MM.1S (cell line): ENCODE measurements around the gene ZCCHC8.
"Not testable (repeated sequence)": the region's sequence is repeated elsewhere in the genome, so short reads cannot be mapped to it uniquely, and the experiment has no call there.

ENCODE experiments used
- DNase-seq: peaks from one replicate; pipeline ENCODE4 v3.0.0-alpha.2; 2015
- H2AFZ ChIP-seq: fragments of 300-600 bp; sonication (generic); 2 replicates; pipeline ENCODE4 v1.6.0; 2016; ENCODE audit warnings: antibody characterized with exemption, low read length
- H3F3A ChIP-seq: fragments of 300-600 bp; sonication (generic); 2 replicates; pipeline ENCODE4 v1.6.1; 2016; ENCODE audit warnings: mild to moderate bottlenecking, antibody characterized with exemption, low read length, moderate library complexity, mixed read lengths; ENCODE audit not compliant: insufficient read depth
- H3K27ac ChIP-seq: fragments of 300-600 bp; sonication (generic); 2 replicates; pipeline ENCODE4 v1.5.1; 2016; ENCODE audit warnings: mild to moderate bottlenecking, low read length
- H3K27me3 ChIP-seq: fragments of 300-600 bp; sonication (generic); replicated peaks from 2 replicates; pipeline ENCODE4 v1.6.0; 2016; ENCODE audit warnings: low read length; ENCODE audit not compliant: insufficient read depth
- H3K36me3 ChIP-seq: fragments of 300-600 bp; sonication (generic); replicated peaks from 2 replicates; pipeline ENCODE4 v1.6.1; 2016; ENCODE audit warnings: mild to moderate bottlenecking, low read length, mixed read lengths; ENCODE audit not compliant: insufficient read depth
- H3K4me1 ChIP-seq: fragments of 300-600 bp; sonication (generic); 2 replicates; pipeline ENCODE4 v1.6.1; 2016; ENCODE audit warnings: low read length, mixed read lengths
- H3K4me2 ChIP-seq: fragments of 300-600 bp; sonication (generic); 2 replicates; pipeline ENCODE4 v1.6.0; 2016; ENCODE audit warnings: low read depth, low read length
- H3K4me3 ChIP-seq: fragments of 300-600 bp; sonication (generic); 2 replicates; pipeline ENCODE4 v1.5.1; 2016; ENCODE audit warnings: low read length, mixed read lengths
- H3K79me2 ChIP-seq: fragments of 300-600 bp; sonication (generic); 2 replicates; pipeline ENCODE4 v1.6.1; 2016; ENCODE audit warnings: mixed run types, low read length, mixed read lengths
- H3K9ac ChIP-seq: fragments of 300-600 bp; sonication (generic); 2 replicates; pipeline ENCODE4 v1.6.1; 2016; ENCODE audit warnings: low read length, mixed read lengths
- H3K9me2 ChIP-seq: fragments of 300-600 bp; sonication (generic); replicated peaks from 2 replicates; pipeline ENCODE4 v1.6.1; 2016; ENCODE audit warnings: mild to moderate bottlenecking, low read length, mixed read lengths; ENCODE audit not compliant: insufficient read depth
- H3K9me3 ChIP-seq: fragments of 300-600 bp; sonication (generic); replicated peaks from 2 replicates; pipeline ENCODE4 v1.6.1; 2016; ENCODE audit warnings: mild to moderate bottlenecking, low read length, mixed read lengths; ENCODE audit not compliant: insufficient read depth
- H4K20me1 ChIP-seq: fragments of 300-600 bp; sonication (generic); 2 replicates; pipeline ENCODE4 v1.6.1; 2016; ENCODE audit warnings: mild to moderate bottlenecking, low read length, moderate library complexity, mixed read lengths; ENCODE audit not compliant: insufficient read depth
- EZH2 ChIP-seq: fragments of 300-600 bp; sonication (generic); optimal IDR thresholded peaks from 2 replicates; pipeline ENCODE3; 2017; ENCODE audit warnings: low read depth, mild to moderate bottlenecking, antibody characterized with exemption, low read length, mixed read lengths
- EZH2phosphoT487 ChIP-seq: fragments of 300-600 bp; sonication (generic); IDR thresholded peaks from 2 replicates; pipeline ENCODE4 v1.6.1; 2018; ENCODE audit warnings: antibody characterized with exemption, low read length
- TF ChIP-seq, protein P1 (sequence below): fragments of 300-600 bp; sonication (generic); IDR thresholded peaks from 2 replicates; pipeline ENCODE4 v1.5.1; 2016; ENCODE audit warnings: antibody characterized with exemption, low read length, mixed read lengths

The ZCCHC8 gene

DNA sequence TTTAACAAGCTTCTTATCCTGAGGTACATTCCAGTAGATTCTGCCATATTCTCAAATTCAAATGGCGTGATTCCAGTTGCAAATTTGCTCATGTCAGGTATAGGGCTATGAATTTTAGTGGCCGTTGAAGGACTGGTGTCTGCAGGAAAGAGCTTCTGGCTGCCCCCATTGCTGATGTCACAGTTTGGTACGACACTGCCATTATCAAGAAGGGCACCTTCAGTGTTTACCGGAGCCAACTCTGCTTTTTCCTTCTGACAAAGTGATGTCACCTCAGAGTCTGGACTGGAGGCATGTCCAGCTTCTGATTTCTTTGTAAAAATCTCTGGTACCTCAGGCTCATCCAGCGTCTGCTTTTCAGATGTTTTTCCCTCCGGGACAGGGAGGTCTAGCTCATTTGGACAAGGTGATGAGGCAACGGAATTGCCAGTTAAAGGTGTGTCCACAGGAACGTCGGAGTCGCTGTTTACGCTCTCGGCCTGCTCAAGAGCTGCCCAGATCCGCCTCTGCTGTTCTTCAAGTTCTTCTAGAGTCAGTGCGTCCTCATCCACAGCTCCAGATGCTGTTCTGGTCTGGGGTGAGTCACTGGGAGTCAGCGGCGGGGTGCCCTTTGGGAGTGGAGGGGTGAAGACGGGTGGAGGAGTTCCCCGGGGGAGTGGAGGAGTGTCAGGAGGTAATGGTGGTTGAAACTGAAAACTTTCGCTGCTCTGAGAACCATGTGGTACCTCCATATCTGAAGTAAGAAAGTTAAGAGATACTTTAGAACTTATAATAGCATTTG lies 27.0 kb downstream of the ZCCHC8 start:
- no peaks in the 10 kb centered on the region for H4K20me1 ChIP-seq
- no peaks in the 10 kb centered on the region for H3K79me2 ChIP-seq
- DNase-seq: no peak
- no peak overlapping the region for H3K4me2 ChIP-seq
- H3K9ac ChIP-seq: no peak overlapping the region
- H3K4me3 ChIP-seq: no peak overlapping the region
- H3K4me1 ChIP-seq: no peaks in the 10 kb centered on the region
- H2AFZ ChIP-seq: no peak overlapping the region
- no peaks in the 10 kb centered on the region for H3K36me3 ChIP-seq
- no peaks in the 10 kb centered on the region for H3K9me2 ChIP-seq
- H3F3A ChIP-seq: no peaks in the 10 kb centered on the region
- TF ChIP-seq, protein P1, sequence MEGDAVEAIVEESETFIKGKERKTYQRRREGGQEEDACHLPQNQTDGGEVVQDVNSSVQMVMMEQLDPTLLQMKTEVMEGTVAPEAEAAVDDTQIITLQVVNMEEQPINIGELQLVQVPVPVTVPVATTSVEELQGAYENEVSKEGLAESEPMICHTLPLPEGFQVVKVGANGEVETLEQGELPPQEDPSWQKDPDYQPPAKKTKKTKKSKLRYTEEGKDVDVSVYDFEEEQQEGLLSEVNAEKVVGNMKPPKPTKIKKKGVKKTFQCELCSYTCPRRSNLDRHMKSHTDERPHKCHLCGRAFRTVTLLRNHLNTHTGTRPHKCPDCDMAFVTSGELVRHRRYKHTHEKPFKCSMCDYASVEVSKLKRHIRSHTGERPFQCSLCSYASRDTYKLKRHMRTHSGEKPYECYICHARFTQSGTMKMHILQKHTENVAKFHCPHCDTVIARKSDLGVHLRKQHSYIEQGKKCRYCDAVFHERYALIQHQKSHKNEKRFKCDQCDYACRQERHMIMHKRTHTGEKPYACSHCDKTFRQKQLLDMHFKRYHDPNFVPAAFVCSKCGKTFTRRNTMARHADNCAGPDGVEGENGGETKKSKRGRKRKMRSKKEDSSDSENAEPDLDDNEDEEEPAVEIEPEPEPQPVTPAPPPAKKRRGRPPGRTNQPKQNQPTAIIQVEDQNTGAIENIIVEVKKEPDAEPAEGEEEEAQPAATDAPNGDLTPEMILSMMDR: no peak
- TF ChIP-seq EZH2phosphoT487: no peak
- TF ChIP-seq EZH2: no peak
- no peak overlapping the region for H3K27ac ChIP-seq
- H3K9me3 ChIP-seq: no peaks in the 10 kb centered on the region
- no peaks in the 10 kb centered on the region for H3K27me3 ChIP-seq

DNA sequence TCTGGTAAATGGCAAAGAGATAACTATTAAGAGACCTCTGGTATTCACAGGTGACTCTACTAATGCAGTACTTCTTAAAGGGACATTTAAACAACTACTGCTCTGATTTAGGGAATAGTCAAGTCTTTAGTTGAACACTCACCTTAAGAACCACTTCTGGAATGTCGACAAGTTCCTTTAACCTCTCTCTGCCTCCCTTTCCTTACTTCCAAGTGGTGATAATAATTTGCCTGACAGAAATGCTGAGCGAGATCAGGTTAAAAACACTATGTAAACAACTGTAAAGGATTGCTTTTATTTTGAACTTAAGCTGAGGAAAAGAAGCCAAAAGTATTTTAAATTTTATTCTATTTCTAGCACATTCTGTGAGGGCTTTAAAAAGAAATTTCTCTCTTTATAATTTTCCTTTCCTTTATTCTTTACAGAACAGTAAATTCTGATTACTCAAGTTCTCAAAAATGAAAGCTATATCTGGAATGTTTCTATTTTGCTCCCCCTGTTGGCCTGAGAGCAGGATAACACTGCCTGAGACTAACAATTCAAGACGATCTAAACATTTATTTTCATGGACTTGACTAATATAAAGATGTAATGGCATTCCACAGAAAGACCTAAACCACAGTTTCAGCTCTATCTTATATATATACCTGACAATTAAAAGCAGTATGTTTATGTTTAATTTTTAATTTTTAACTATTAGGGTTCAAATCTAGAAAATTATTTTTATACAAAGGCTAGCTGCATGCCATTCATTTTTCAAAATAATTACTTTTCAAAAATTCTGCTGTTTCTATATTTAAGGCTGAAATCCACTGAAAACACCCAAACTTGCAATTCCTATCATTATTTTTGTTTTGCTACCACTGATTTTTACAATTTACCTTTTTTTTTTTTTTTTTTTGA lies 29.2 kb downstream of the ZCCHC8 start:
- Histone ChIP-seq H2AFZ (no peak overlapping the region), H3K9me3 (no peaks in the 10 kb centered on the region), H3F3A (no peaks in the 10 kb centered on the region), H3K79me2 (no peaks in the 10 kb centered on the region), H3K36me3 (no peaks in the 10 kb centered on the region), H3K27me3 (no peaks in the 10 kb centered on the region), H3K9ac (no peak overlapping the region), H3K4me3 (no peak overlapping the region), H3K4me2 (no peak overlapping the region), H3K4me1 (no peaks in the 10 kb centered on the region), H3K9me2 (no peaks in the 10 kb centered on the region), H4K20me1 (no peaks in the 10 kb centered on the region), H3K27ac (no peak overlapping the region)
- no peak for TF ChIP-seq EZH2phosphoT487
- TF ChIP-seq, protein P1: peak; percentile 57
- peak; percentile 47 for DNase-seq

DNA sequence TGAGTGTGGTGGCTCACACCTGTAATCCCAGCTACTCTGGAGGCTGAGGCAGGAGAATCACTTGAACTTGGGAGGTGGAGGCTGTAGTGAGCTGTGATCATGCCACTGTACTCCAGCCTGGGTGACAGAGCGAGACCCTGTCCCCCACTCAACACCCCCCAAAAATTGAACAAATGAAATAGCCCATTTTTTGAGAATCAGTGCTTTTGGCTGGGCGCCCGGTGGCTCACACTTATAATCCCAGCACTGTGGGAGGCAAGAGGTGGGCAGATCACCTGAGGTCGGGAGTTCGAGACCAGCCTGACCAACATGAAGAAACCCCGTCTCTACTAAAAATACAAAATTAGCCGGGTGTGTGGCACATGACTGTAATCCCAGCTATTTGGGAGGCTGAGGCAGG lies 30.2 kb downstream of the ZCCHC8 start:
- not testable (repeated sequence) for H3K27me3 ChIP-seq, DNase-seq, H3K4me1 ChIP-seq, H3K9me3 ChIP-seq, H3K9me2 ChIP-seq, H3K27ac ChIP-seq, H3K36me3 ChIP-seq, H3K4me3 ChIP-seq, H3K4me2 ChIP-seq, H4K20me1 ChIP-seq, H3K9ac ChIP-seq, H3K79me2 ChIP-seq, H3F3A ChIP-seq, H2AFZ ChIP-seq

DNA sequence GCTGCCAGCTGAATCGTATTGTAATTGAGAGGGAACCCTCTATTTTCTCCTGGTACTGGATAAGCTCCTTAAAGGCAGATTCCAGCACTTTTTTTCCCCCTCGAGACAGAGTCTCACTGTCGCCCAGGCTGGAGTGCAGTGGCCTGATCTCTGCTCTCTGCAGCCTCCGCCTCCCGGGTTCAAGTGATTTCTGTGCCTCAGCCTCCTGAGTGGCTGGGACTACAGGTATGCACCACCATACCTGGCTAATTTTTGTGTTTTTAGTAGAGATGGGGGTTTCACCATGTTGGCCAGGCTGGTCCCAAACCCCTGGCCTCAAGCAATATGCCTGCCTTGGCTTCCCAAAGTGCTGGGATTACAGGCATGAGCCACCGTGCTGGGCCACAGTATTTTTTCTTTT lies 30.9 kb downstream of the ZCCHC8 start:
- H3K27me3 ChIP-seq, H3K9ac ChIP-seq, H3K4me3 ChIP-seq, H3K9me2 ChIP-seq, H3K36me3 ChIP-seq, DNase-seq, H3K79me2 ChIP-seq, H3F3A ChIP-seq, H3K4me1 ChIP-seq, H3K9me3 ChIP-seq, H4K20me1 ChIP-seq, H3K27ac ChIP-seq, H3K4me2 ChIP-seq, H2AFZ ChIP-seq: not testable (repeated sequence)
